ENCODE results near the gene SGIP1. TPM values are rescaled to one million over a fixed set of nuclear protein-coding genes. Genes with fewer than 3 reads are reported as not detected.

The SGIP1 gene
- total and polyA plus RNA-seq, 2 donors (not counting 3 experiments of a cell fraction or from before 2014, with no cell fraction given), result 30.9 to 68.9 TPM

DNA sequence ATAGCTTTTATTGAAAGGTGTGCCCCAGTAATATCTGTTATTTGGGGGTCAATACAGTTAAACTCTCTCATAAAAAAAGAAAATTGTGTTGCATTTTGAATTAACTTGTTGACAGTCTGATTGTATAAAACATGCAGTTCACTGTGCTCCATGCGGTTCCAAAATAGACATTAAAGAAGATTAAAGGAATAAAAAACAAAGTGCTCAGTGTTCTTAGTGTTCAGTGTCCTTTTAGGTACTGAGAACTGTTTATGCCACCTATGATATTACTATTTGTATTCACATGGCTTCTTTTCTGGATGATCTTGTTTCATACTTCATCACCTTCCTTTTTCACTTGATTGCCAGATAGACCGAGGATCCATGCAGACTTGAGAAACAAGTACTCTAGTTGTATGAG is 15.3 kb upstream of the SGIP1 start:
- FAIRE-seq (no peak), DNase-seq (ENCODE audit: low read depth, low spot score) (no peak)
- intact Hi-C loops (cut with micrococcal nuclease) (no loop called here), dilution Hi-C loops (cut with MboI; ENCODE audit: extremely low pct_ligation_motif_present, low sequenced_read_pairs) (no loop called here)
- H3K4me3 ChIP-seq (replicated peaks in 1 of 3; ENCODE audit: insufficient read depth in 1 of 3, low read depth in 1 of 3, low read length in 3 of 3), result no peak overlapping the region
- ChIA-PET POLR2A (no interaction called here), CTCF (no interaction called here)
- H3K36me3 ChIP-seq (ENCODE audit: control insufficient read depth in 2 of 2, extremely low read depth in 1 of 2, insufficient read depth in 2 of 2, low read length in 2 of 2), result no peaks in the 10 kb centered on the region
- H3K27ac ChIP-seq (ENCODE audit: insufficient read depth, low read depth, low read length), result no peak overlapping the region
- H3K4me1 ChIP-seq (ENCODE audit: control insufficient read depth, extremely low read depth, insufficient read depth, low read length), result no peaks in the 10 kb centered on the region
- no peaks in the 10 kb centered on the region for H3K9me3 ChIP-seq (replicated peaks; ENCODE audit: control insufficient read depth, insufficient read depth, low read length)
- H3K79me2 ChIP-seq (ENCODE audit: control insufficient read depth, insufficient read depth, low read length), result no peaks in the 10 kb centered on the region
- H2AFZ ChIP-seq (ENCODE audit: low read depth, low read length), result no peak overlapping the region
- TF ChIP-seq JUN (IDR thresholded peaks at IDR 0.05; ENCODE audit: borderline replicate concordance, insufficient read depth, insufficient read length, low read depth) (no peak), GATA2 (IDR thresholded peaks at IDR 0.05; ENCODE audit: insufficient read depth, insufficient read length, low read depth, low read length) (no peak), EZH2 (IDR thresholded peaks at IDR 0.05; ENCODE audit: borderline replicate concordance, low read depth, low read length, severe bottlenecking) (no peak), FOS (IDR thresholded peaks at IDR 0.05; ENCODE audit: borderline replicate concordance, insufficient read depth, low read length) (no peak), CTCF (IDR thresholded peaks at IDR 0.05; ENCODE audit: extremely low read depth in 1 of 2, insufficient read depth in 1 of 2, low read depth in 1 of 2, low read length in 2 of 2) (no peak), POLR2AphosphoS5 (IDR thresholded peaks at IDR 0.05; ENCODE audit: insufficient read depth, low read depth, low read length) (no peak), MYC (IDR thresholded peaks at IDR 0.05; ENCODE audit: low read depth, low read length) (no peak)
- no peak overlapping the region for H3K4me2 ChIP-seq (ENCODE audit: insufficient read depth, low read length)
- no peaks in the 10 kb centered on the region for H4K20me1 ChIP-seq (replicated peaks; ENCODE audit: control insufficient read depth, extremely low read depth, insufficient read depth, low read length)
- H3K9ac ChIP-seq (replicated peaks; ENCODE audit: extremely low read depth, insufficient read depth, low read length), result no peak overlapping the region
- BruUV-seq (replicated peaks), result no TSS peak
- H3K9me1 ChIP-seq (replicated peaks; ENCODE audit: control insufficient read depth, extremely low read depth, insufficient read depth, low read length), result no peaks in the 10 kb centered on the region
- no peaks in the 10 kb centered on the region for H3K27me3 ChIP-seq (ENCODE audit: control insufficient read depth in 2 of 2, insufficient read depth in 2 of 2, low read length in 2 of 2)
